Measurements from ENCODE around the gene GNG12. TPM values are rescaled to one million over a fixed set of nuclear protein-coding genes. Genes with fewer than 3 reads are reported as not detected.

GNG12 gene
- polyA plus RNA-seq, 1 donor (not counting 4 experiments of a cell fraction or from before 2014, with no cell fraction given) = 208 TPM

DNA sequence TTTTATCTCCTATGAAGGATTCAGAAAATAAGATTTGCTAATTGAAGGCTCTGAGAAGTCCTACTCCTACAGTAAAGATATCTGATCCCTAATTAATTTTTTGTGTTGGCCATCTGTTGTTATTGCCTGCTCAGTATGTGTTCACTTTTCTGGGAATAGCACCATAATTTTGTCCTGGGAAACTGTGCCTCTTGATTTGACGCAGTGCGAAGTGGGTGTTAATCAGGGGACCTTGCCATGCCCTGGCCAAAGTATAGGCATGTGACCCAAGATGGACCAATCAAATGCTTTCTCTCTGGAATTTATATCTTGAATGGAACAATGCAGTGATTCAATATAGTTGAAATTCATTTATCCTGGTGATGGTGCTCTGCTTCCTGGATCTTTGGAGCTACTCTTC is 30.4 kb upstream of the GNG12 start:
- Histone ChIP-seq H3K9ac (ENCODE audit: control insufficient read depth, extremely low read depth, insufficient read depth, low read length) (no peak overlapping the region), H3K9me1 (ENCODE audit: control insufficient read depth, extremely low read depth, insufficient read depth, low read length) (no peaks in the 10 kb centered on the region), H4K20me1 (ENCODE audit: control insufficient read depth, extremely low read depth, insufficient read depth, low read length) (no peaks in the 10 kb centered on the region), H3K4me3 (ENCODE audit: control insufficient read depth in 2 of 3, extremely low read depth in 1 of 3, insufficient read depth in 2 of 3, low read depth in 1 of 3, low read length in 3 of 3) (no peak overlapping the region), H3K27me3 (ENCODE audit: control insufficient read depth, extremely low read depth, insufficient read depth, low read length) (no peaks in the 10 kb centered on the region), H3K4me2 (ENCODE audit: control insufficient read depth, extremely low read depth, insufficient read depth, low read depth, low read length) (no peak overlapping the region), H3K9me3 (ENCODE audit: control insufficient read depth, low read depth, low read length) (no peaks in the 10 kb centered on the region), H3K79me2 (ENCODE audit: control insufficient read depth, insufficient read depth, low read length) (no peaks in the 10 kb centered on the region), H3K27ac (ENCODE audit: control insufficient read depth, insufficient read depth, low read length) (no peak overlapping the region), H2AFZ (ENCODE audit: control insufficient read depth, low read length) (no peak overlapping the region), H3K4me1 (ENCODE audit: control insufficient read depth, extremely low read depth, insufficient read depth, low read length) (no peaks in the 10 kb centered on the region), H3K36me3 (ENCODE audit: control insufficient read depth in 2 of 2, extremely low read depth in 1 of 2, insufficient read depth in 2 of 2, low read length in 2 of 2) (no peaks in the 10 kb centered on the region)
- no peak for FAIRE-seq
- no peak for DNase-seq (ENCODE audit: low read depth, low spot score)
- TF ChIP-seq EZH2 (IDR thresholded peaks at IDR 0.05; ENCODE audit: low read length) (no peak), CTCF (optimal IDR thresholded peaks at IDR 0.05 in 1 of 3, IDR thresholded peaks at IDR 0.05 in 1 of 3, conservative IDR thresholded peaks at IDR 0.05 in 1 of 3; ENCODE audit: extremely low read depth in 1 of 3, insufficient read depth in 2 of 3, low read length in 3 of 3) (no peak)
- dilution Hi-C loops (cut with MboI; ENCODE audit: extremely low pct_ligation_motif_present, low sequenced_read_pairs) = no loop called here

GRCh38 chr1:67862685-67863084 is 29.4 kb upstream of the GNG12 start:
- FAIRE-seq (no peak), DNase-seq (ENCODE audit: low read depth, low spot score) (no peak)
- Histone ChIP-seq H3K9me3 (ENCODE audit: control insufficient read depth, low read depth, low read length) (no peaks in the 10 kb centered on the region), H3K27ac (ENCODE audit: control insufficient read depth, insufficient read depth, low read length) (no peak overlapping the region), H3K79me2 (ENCODE audit: control insufficient read depth, insufficient read depth, low read length) (no peaks in the 10 kb centered on the region), H3K4me1 (ENCODE audit: control insufficient read depth, extremely low read depth, insufficient read depth, low read length) (no peaks in the 10 kb centered on the region), H2AFZ (ENCODE audit: control insufficient read depth, low read length) (no peak overlapping the region), H3K36me3 (ENCODE audit: control insufficient read depth in 2 of 2, extremely low read depth in 1 of 2, insufficient read depth in 2 of 2, low read length in 2 of 2) (no peaks in the 10 kb centered on the region), H3K9ac (ENCODE audit: control insufficient read depth, extremely low read depth, insufficient read depth, low read length) (no peak overlapping the region), H3K9me1 (ENCODE audit: control insufficient read depth, extremely low read depth, insufficient read depth, low read length) (no peaks in the 10 kb centered on the region), H4K20me1 (ENCODE audit: control insufficient read depth, extremely low read depth, insufficient read depth, low read length) (no peaks in the 10 kb centered on the region), H3K27me3 (ENCODE audit: control insufficient read depth, extremely low read depth, insufficient read depth, low read length) (no peaks in the 10 kb centered on the region), H3K4me3 (ENCODE audit: control insufficient read depth in 2 of 3, extremely low read depth in 1 of 3, insufficient read depth in 2 of 3, low read depth in 1 of 3, low read length in 3 of 3) (no peak overlapping the region), H3K4me2 (ENCODE audit: control insufficient read depth, extremely low read depth, insufficient read depth, low read depth, low read length) (no peak overlapping the region)
- TF ChIP-seq CTCF (optimal IDR thresholded peaks at IDR 0.05 in 1 of 3, IDR thresholded peaks at IDR 0.05 in 1 of 3, conservative IDR thresholded peaks at IDR 0.05 in 1 of 3; ENCODE audit: extremely low read depth in 1 of 3, insufficient read depth in 2 of 3, low read length in 3 of 3) (no peak), EZH2 (IDR thresholded peaks at IDR 0.05; ENCODE audit: low read length) (no peak)
- dilution Hi-C loops (cut with MboI; ENCODE audit: extremely low pct_ligation_motif_present, low sequenced_read_pairs) = no loop called here

Measured in keratinocyte (primary cell).